Peyer's patch (tissue), 4 donors: ENCODE data around the gene TRAPPC12. TPM values are rescaled to one million over a fixed set of nuclear protein-coding genes. Genes with fewer than 3 reads are reported as not detected.

ENCODE experiments used
- DNase-seq, 3 donors: peaks; one replicate each; pipeline ENCODE4 v3.0.0-alpha.2; 2017 to 2019
- H3K27ac ChIP-seq, 4 donors: fragments of 200-600 bp; sonication (generic); one replicate each; pipeline ENCODE4 v1.5.1; 2016 to 2019
- H3K27me3 ChIP-seq, 2 donors: fragments of 200-600 bp; sonication (generic); one replicate each; pipeline ENCODE4 v1.5.1; 2019
- H3K36me3 ChIP-seq, 3 donors: fragments of 200-600 bp; sonication (generic); one replicate each; pipeline ENCODE4 v1.5.1; 2016 to 2019
- H3K4me1 ChIP-seq, 4 donors: fragments of 200-600 bp; sonication (generic); one replicate each; pipeline ENCODE4 v1.5.1; 2016 to 2019
- H3K4me3 ChIP-seq, 4 donors: fragments of 200-600 bp; sonication (generic); 1 replicate in 3 of 4; 2 replicates in 1 of 4; pipeline ENCODE4 v1.5.1; 2016 to 2019; ENCODE audit warnings: mild to moderate bottlenecking in 1 of 4
- H3K9me3 ChIP-seq, 4 donors: fragments of 200-600 bp; sonication (generic); one replicate each; pipeline ENCODE4 v1.5.1; 2016 to 2019; ENCODE audit warnings: mild to moderate bottlenecking in 1 of 4
- POLR2A ChIP-seq, 2 donors: fragments of 450-650 bp; IDR thresholded peaks; one replicate each; pipeline ENCODE4 v1.5.1; 2017; ENCODE audit warnings: antibody characterized with exemption in 2 of 2, mild to moderate bottlenecking in 2 of 2, moderate library complexity in 2 of 2
- total RNA-seq, 4 donors: library from RNA; depleted of rRNA; stranded (reverse); fragments of >200 nt; gene quantifications; one replicate each; pipeline ENCODE4 v1.1.0, GENCODE V29; 2016
- TF ChIP-seq, protein P1 (sequence below), 6 experiments: fragments of 450-650 bp in 4 of 6; fragments of 200-600 bp in 2 of 6; sonication (generic) in 1 of 6; IDR thresholded peaks; one replicate each; pipeline ENCODE4 v1.5.1; 2017 to 2019; ENCODE audit warnings: antibody characterized with exemption in 6 of 6, mild to moderate bottlenecking in 3 of 6, moderate library complexity in 1 of 6

Gene TRAPPC12
- total RNA-seq, 4 donors from 2014 or later, result 122 to 191 (median 158) TPM

DNA sequence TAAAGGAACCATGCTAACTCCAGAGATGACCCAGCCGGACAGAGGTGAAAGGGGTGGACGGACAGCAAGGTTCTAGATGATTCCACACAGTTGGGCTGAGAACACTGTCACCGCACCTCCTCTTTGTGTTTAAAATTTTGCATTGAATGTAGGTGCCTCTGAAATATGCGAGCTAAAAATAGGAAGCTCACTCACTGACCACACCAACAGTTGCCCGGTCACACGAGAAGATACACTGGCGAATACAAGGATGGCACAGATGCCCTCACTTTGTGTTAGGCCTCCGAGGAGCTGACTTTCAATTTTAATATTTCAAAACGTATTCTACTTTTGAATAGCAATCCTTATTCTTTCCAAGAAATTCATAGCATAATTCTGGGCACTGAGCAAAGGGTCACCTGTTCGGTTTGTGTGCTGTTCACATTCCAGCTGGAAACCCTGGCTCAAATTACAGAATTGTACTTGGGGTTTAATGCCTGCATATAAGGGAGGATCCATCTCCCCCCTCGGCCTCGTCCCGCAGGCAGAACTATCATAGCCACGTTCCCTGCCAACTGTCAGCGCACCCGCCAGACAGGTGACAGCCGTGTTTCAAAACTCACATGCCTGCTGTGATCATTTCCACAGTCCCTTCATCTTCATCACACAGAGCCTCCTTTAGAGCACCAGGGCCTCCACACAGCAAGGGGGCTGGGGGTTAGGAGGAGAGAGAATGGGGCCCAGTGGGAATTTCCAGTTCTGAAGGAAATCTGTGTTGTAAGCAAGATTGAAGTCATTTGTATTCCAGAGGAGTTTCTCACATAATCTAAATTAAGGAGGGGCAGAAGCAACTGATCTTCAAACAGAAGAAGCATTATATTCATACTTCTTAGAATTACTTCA is 91.6 kb downstream of the TRAPPC12 start:
- no peak for DNase-seq
- no peaks in the 10 kb centered on the region for H3K9me3 ChIP-seq
- H3K27me3 ChIP-seq, result no peaks in the 10 kb centered on the region
- peak overlapping the region in 1 of 4 donors; percentile 47 for H3K27ac ChIP-seq
- TF ChIP-seq POLR2A (IDR thresholded peaks at IDR 0.05), result no peak
- TF ChIP-seq, protein P1, sequence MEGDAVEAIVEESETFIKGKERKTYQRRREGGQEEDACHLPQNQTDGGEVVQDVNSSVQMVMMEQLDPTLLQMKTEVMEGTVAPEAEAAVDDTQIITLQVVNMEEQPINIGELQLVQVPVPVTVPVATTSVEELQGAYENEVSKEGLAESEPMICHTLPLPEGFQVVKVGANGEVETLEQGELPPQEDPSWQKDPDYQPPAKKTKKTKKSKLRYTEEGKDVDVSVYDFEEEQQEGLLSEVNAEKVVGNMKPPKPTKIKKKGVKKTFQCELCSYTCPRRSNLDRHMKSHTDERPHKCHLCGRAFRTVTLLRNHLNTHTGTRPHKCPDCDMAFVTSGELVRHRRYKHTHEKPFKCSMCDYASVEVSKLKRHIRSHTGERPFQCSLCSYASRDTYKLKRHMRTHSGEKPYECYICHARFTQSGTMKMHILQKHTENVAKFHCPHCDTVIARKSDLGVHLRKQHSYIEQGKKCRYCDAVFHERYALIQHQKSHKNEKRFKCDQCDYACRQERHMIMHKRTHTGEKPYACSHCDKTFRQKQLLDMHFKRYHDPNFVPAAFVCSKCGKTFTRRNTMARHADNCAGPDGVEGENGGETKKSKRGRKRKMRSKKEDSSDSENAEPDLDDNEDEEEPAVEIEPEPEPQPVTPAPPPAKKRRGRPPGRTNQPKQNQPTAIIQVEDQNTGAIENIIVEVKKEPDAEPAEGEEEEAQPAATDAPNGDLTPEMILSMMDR (IDR thresholded peaks at IDR 0.05), result no peak
- H3K4me1 ChIP-seq, result no peaks in the 10 kb centered on the region
- peaks cover 0 to 65% (median 0%) of the 10 kb centered on the region in 3 donors for H3K36me3 ChIP-seq
- H3K4me3 ChIP-seq, result no peak overlapping the region

GRCh38 chr2:3472296-3472695 is 92.8 kb downstream of the TRAPPC12 start:
- no peak overlapping the region for H3K4me3 ChIP-seq
- H3K27ac ChIP-seq, result no peak overlapping the region
- DNase-seq, result no peak
- no peak for TF ChIP-seq POLR2A (IDR thresholded peaks at IDR 0.05)
- TF ChIP-seq, protein P1 (IDR thresholded peaks at IDR 0.05), result no peak
- no peaks in the 10 kb centered on the region for H3K27me3 ChIP-seq
- H3K4me1 ChIP-seq, result no peaks in the 10 kb centered on the region
- H3K36me3 ChIP-seq, result peaks cover 0 to 60% (median 0%) of the 10 kb centered on the region in 3 donors
- no peaks in the 10 kb centered on the region for H3K9me3 ChIP-seq

DNA sequence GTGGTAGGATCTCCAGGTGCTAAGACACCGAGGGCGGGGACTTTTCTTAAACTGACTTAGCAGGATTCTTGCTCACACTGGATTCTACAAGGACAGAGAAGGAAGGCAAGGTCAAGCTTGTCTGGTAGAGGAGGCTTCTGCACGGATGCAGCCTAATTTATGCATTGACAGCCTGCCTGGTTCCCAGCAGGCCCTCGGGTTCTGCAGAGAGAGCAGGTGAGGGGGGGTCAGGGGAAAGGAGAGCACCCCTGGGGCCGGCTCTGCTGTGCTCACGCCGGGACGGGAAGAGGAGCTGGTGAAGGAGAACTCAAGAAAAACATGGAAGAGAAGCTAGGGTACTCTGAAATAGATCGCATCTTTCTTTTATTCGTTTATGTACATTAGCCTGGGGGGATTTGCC is 93.5 kb downstream of the TRAPPC12 start:
- TF ChIP-seq, protein P1 (IDR thresholded peaks at IDR 0.05), result no peak
- TF ChIP-seq POLR2A (IDR thresholded peaks at IDR 0.05), result no peak
- DNase-seq, result no peak
- Histone ChIP-seq H3K4me3 (no peak overlapping the region), H3K27ac (no peak overlapping the region), H3K9me3 (no peaks in the 10 kb centered on the region), H3K36me3 (peaks cover 0 to 54% (median 0%) of the 10 kb centered on the region in 3 donors), H3K27me3 (no peaks in the 10 kb centered on the region), H3K4me1 (no peaks in the 10 kb centered on the region)

- no peaks in the 10 kb centered on the region for H3K27me3 ChIP-seq
- no peak overlapping the region for H3K27ac ChIP-seq
- H3K36me3 ChIP-seq, result peaks cover 0 to 45% (median 0%) of the 10 kb centered on the region in 3 donors
Measured at GRCh38 chr2:3475771-3476170, 96.3 kb downstream of the TRAPPC12 start.

GRCh38 chr2:3476321-3476984 is 97.0 kb downstream of the TRAPPC12 start:
- no peaks in the 10 kb centered on the region for H3K9me3 ChIP-seq
- H3K27me3 ChIP-seq, result no peaks in the 10 kb centered on the region
- no peak for TF ChIP-seq POLR2A (IDR thresholded peaks at IDR 0.05)
- TF ChIP-seq, protein P1 (IDR thresholded peaks at IDR 0.05), result no peak
- no peak overlapping the region for H3K4me3 ChIP-seq
- peaks cover 0 to 45% (median 0%) of the 10 kb centered on the region in 3 donors for H3K36me3 ChIP-seq
- no peak for DNase-seq
- H3K27ac ChIP-seq, result no peak overlapping the region
- no peaks in the 10 kb centered on the region for H3K4me1 ChIP-seq

More at GRCh38 chr2:3475771-3476170, 96.3 kb downstream of the TRAPPC12 start:
- TF ChIP-seq POLR2A (IDR thresholded peaks at IDR 0.05), result no peak
- TF ChIP-seq, protein P1 (IDR thresholded peaks at IDR 0.05), result no peak
- Histone ChIP-seq H3K4me1 (no peaks in the 10 kb centered on the region), H3K9me3 (no peaks in the 10 kb centered on the region), H3K4me3 (no peak overlapping the region)
- no peak for DNase-seq
